Measurements from ENCODE around the gene RBL2.

The RBL2 gene

GRCh38 chr16:53515259-53515658, 81.0 kb downstream of the RBL2 start (continued):
- TF ChIP-seq ZNF362 (tag by site-specific recombination; IDR thresholded peaks at IDR 0.05) (no peak), ZFP41 (tag by site-specific recombination; IDR thresholded peaks at IDR 0.05; ENCODE audit: borderline replicate concordance) (no peak), ZNF670 (tag by site-specific recombination; IDR thresholded peaks at IDR 0.05; ENCODE audit: low read depth) (no peak)

- CTCF ChIA-PET = no interaction called here
- POLR2A ChIA-PET = no interaction called here
- TF ChIP-seq ZNF596 (tag by site-specific recombination; IDR thresholded peaks at IDR 0.05) (no peak), GFI1B (tag by site-specific recombination; IDR thresholded peaks at IDR 0.05) (no peak), OSR2 (tag by site-specific recombination; IDR thresholded peaks at IDR 0.05) (no peak), ZNF585B (tag by site-specific recombination; IDR thresholded peaks at IDR 0.05) (no peak), ZNF114 (tag by site-specific recombination; IDR thresholded peaks at IDR 0.05) (no peak), ELK4 (IDR thresholded peaks at IDR 0.05; ENCODE audit: borderline replicate concordance, low read depth, low read length) (no peak), PATZ1 (tag by site-specific recombination; IDR thresholded peaks at IDR 0.05) (no peak), PBX3 (CRISPR knock-in tag; IDR thresholded peaks at IDR 0.05) (no peak), ZNF398 (tag by site-specific recombination; IDR thresholded peaks at IDR 0.05) (no peak), ZBTB49 (tag by site-specific recombination; IDR thresholded peaks at IDR 0.05; ENCODE audit: low read depth) (no peak)
- no peaks in the 10 kb centered on the region for H3K9me3 ChIP-seq (ENCODE audit: control insufficient read depth, insufficient read depth, low read depth, low read length)
- no peaks in the 10 kb centered on the region for H3K36me3 ChIP-seq (ENCODE audit: control insufficient read depth in 2 of 2, insufficient read depth in 1 of 2, low read length in 2 of 2)
- no peaks in the 10 kb centered on the region for H3K4me1 ChIP-seq (ENCODE audit: control insufficient read depth, insufficient read depth, low read length)
- H3K27ac ChIP-seq (ENCODE audit: extremely low read depth, low read depth, low read length) = no peak overlapping the region
- no peak overlapping the region for H3K4me3 ChIP-seq (ENCODE audit: low read depth, low read length)
Observed at GRCh38 chr16:53515811-53516210, 81.5 kb downstream of the RBL2 start.

- CTCF ChIA-PET = no interaction called here
- H3K9me3 ChIP-seq (ENCODE audit: control insufficient read depth, insufficient read depth, low read depth, low read length) = no peaks in the 10 kb centered on the region
- no peak overlapping the region for H3K4me3 ChIP-seq (ENCODE audit: low read depth, low read length)
- H3K36me3 ChIP-seq (ENCODE audit: control insufficient read depth in 2 of 2, insufficient read depth in 1 of 2, low read length in 2 of 2) = no peaks in the 10 kb centered on the region
- no peak overlapping the region for H3K27ac ChIP-seq (ENCODE audit: extremely low read depth, low read depth, low read length)
- POLR2A ChIA-PET = no interaction called here
- no peaks in the 10 kb centered on the region for H3K4me1 ChIP-seq (ENCODE audit: control insufficient read depth, insufficient read depth, low read length)
- TF ChIP-seq SALL2 (tag by site-specific recombination; IDR thresholded peaks at IDR 0.05; ENCODE audit: borderline replicate concordance) = no peak
- TF ChIP-seq ZNF585B (tag by site-specific recombination; IDR thresholded peaks at IDR 0.05) = no peak
- TF ChIP-seq ZNF513 (tag by site-specific recombination; IDR thresholded peaks at IDR 0.05) = no peak
- TF ChIP-seq KLF10 (tag by site-specific recombination; IDR thresholded peaks at IDR 0.05) = no peak
- no peak for TF ChIP-seq ZNF140 (tag by site-specific recombination; IDR thresholded peaks at IDR 0.05)
- TF ChIP-seq OVOL3 (tag by site-specific recombination; IDR thresholded peaks at IDR 0.05) = no peak
- TF ChIP-seq ZNF560 (tag by site-specific recombination; IDR thresholded peaks at IDR 0.05; ENCODE audit: borderline replicate concordance) = no peak
- no peak for TF ChIP-seq ZNF580 (tag by site-specific recombination; IDR thresholded peaks at IDR 0.05)
- no peak for TF ChIP-seq SP2 (tag by site-specific recombination; IDR thresholded peaks at IDR 0.05)
- no peak for TF ChIP-seq ZBTB21 (tag by site-specific recombination; IDR thresholded peaks at IDR 0.05)
- TF ChIP-seq GLIS2 (tag by site-specific recombination; IDR thresholded peaks at IDR 0.05) = no peak
Observed at GRCh38 chr16:53517851-53518250, 83.6 kb downstream of the RBL2 start.
